IPS-18a (cell line): ENCODE data around the gene C5.

ENCODE experiments used
- H3K27ac ChIP-seq: one replicate; pipeline ENCODE4 v1.5.1; 2013; ENCODE audit warnings: low read length
- H3K27me3 ChIP-seq: one replicate; pipeline ENCODE4 v1.6.1; 2013; ENCODE audit warnings: mild to moderate bottlenecking, low read length; ENCODE audit not compliant: control insufficient read depth, insufficient read depth
- H3K36me3 ChIP-seq: one replicate; pipeline ENCODE4 v1.6.1; 2013; ENCODE audit warnings: low read depth, low read length; ENCODE audit not compliant: control insufficient read depth
- H3K4me1 ChIP-seq: one replicate; pipeline ENCODE4 v1.6.1; 2013; ENCODE audit warnings: low read depth, low read length; ENCODE audit not compliant: control insufficient read depth
- H3K4me3 ChIP-seq: one replicate; pipeline ENCODE4 v1.5.1; 2013; ENCODE audit warnings: low read length
- H3K9ac ChIP-seq: one replicate; pipeline ENCODE4 v1.6.1; 2013; ENCODE audit warnings: mild to moderate bottlenecking, low read length, moderate library complexity
- H3K9me3 ChIP-seq: one replicate; pipeline ENCODE4 v1.6.1; 2013; ENCODE audit warnings: low read depth, low read length; ENCODE audit not compliant: control insufficient read depth

Gene C5

DNA sequence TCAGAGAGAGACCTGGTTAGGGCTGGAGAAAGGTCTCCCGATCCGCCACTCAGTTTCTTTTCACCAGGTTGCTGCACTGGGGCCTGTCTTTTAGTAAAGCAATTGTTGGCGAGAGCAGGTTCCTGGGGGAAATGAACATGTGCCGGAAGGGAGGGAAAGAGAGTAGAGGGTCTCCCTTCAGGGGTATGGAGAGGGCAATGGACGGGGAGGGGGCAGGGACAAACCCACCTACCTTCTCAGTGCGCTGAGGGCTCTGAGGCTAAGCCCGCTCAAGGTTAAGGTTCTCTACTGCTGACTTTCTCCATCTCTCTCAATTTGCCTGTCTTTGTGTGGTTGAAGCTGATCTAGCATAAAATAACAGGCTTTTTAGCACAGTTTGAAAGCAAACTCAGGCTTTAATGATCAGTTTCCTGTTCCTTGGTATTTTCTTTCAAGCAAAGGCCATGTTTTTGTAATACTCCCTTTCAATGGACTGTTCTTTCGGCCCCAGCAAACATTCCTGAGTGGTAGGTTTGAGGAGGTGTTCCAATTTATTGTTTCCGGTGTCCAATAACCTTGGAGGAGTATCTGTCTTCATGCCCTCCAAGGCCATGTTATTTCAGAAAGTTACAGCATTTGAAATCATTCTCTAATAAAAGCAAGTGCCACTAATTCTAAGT is 98.0 kb downstream of the C5 start:
- Histone ChIP-seq H3K9me3 (no peaks in the 10 kb centered on the region), H3K36me3 (no peaks in the 10 kb centered on the region), H3K4me1 (no peaks in the 10 kb centered on the region), H3K27ac (no peak overlapping the region), H3K9ac (no peak overlapping the region), H3K4me3 (no peak overlapping the region), H3K27me3 (no peaks in the 10 kb centered on the region)

GRCh38 chr9:120950421-120951388 is 99.4 kb downstream of the C5 start:
- H3K9me3 ChIP-seq, result no peaks in the 10 kb centered on the region

GRCh38 chr9:120949290-120949689 is 100.8 kb downstream of the C5 start:
- Histone ChIP-seq H3K9ac (no peak overlapping the region), H3K4me1 (peaks cover 5% of the 10 kb centered on the region), H3K9me3 (no peaks in the 10 kb centered on the region), H3K27me3 (no peaks in the 10 kb centered on the region), H3K4me3 (no peak overlapping the region), H3K27ac (no peak overlapping the region), H3K36me3 (no peaks in the 10 kb centered on the region)

More at GRCh38 chr9:120950421-120951388, 99.4 kb downstream of the C5 start:
- H3K9ac ChIP-seq, result no peak overlapping the region
- no peak overlapping the region for H3K27ac ChIP-seq
- no peaks in the 10 kb centered on the region for H3K36me3 ChIP-seq
- H3K4me1 ChIP-seq, result no peaks in the 10 kb centered on the region
- no peaks in the 10 kb centered on the region for H3K27me3 ChIP-seq
- H3K4me3 ChIP-seq, result no peak overlapping the region

DNA sequence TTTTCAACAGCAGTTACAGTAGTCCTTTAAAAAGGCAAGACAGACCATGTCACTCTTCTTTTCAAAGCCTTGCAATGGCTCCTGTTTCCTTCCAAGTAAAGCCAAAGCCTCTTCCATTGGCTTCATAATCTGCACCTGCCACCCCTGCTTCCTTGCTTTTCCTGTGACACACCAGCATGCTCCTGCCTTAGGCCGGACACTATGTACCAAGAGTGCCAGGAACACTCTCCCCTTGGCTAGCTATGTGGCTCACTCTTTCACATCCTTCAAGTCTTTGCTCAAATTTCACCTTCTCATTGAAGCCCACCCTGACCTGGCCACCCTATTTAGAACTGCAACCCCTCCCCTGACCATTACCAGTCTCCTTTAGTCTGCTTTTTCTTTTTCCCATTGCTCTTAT is 101.3 kb downstream of the C5 start:
- no peaks in the 10 kb centered on the region for H3K9me3 ChIP-seq
- H3K4me1 ChIP-seq, result peaks cover 10% of the 10 kb centered on the region
- no peaks in the 10 kb centered on the region for H3K36me3 ChIP-seq
- no peak overlapping the region for H3K9ac ChIP-seq
- no peak overlapping the region for H3K27ac ChIP-seq
- no peak overlapping the region for H3K4me3 ChIP-seq
- H3K27me3 ChIP-seq, result no peaks in the 10 kb centered on the region

- Histone ChIP-seq H3K4me1 (peaks cover 21% of the 10 kb centered on the region), H3K9ac (no peak overlapping the region), H3K36me3 (no peaks in the 10 kb centered on the region), H3K9me3 (no peaks in the 10 kb centered on the region), H3K27me3 (no peaks in the 10 kb centered on the region), H3K27ac (no peak overlapping the region), H3K4me3 (no peak overlapping the region)
Measured at GRCh38 chr9:120947222-120947621, 102.9 kb downstream of the C5 start.

DNA sequence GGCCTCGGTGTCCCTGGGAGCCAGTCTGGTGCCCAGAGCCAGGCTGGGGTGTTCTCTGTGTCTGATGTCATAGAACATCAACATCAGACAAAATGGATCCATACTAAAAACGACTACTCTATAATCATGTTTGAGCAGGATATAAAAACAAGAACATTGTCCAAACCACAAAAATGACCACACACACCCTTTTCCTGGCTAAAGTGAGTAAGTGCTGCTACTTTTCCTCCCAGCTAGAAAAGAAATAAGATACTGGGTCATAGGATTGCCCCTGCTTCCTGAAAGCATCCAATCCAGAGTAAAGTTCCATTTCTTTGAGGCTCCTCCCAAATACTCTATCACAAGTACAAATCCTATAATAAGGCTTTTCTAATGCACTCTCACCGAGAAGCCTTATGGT is 103.8 kb downstream of the C5 start:
- no peaks in the 10 kb centered on the region for H3K9me3 ChIP-seq
- peaks cover 25% of the 10 kb centered on the region for H3K4me1 ChIP-seq
- H3K9ac ChIP-seq, result no peak overlapping the region
- H3K4me3 ChIP-seq, result no peak overlapping the region
- H3K36me3 ChIP-seq, result no peaks in the 10 kb centered on the region
- no peaks in the 10 kb centered on the region for H3K27me3 ChIP-seq
- H3K27ac ChIP-seq, result no peak overlapping the region

DNA sequence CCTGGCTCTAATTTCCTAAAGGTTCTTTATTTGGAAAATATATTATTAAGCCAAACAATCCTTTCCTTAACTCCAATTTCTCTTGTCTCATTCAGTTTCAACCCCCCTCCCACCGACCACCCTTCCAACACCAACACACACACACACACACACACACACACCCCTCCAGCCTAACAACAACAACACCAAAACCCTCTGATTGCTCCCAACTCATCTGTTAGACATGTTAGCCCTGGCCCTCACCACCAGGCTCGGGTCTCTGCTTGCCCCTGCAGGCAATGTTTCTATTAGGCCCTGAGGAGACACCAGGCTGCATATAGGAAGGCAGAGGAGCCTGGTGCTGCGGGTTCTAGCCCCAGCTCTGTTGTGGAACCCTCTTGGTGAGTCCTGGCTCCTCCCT is 105.1 kb downstream of the C5 start:
- Histone ChIP-seq H3K9me3 (no peaks in the 10 kb centered on the region), H3K36me3 (no peaks in the 10 kb centered on the region), H3K27me3 (no peaks in the 10 kb centered on the region), H3K4me3 (no peak overlapping the region), H3K4me1 (peaks cover 28% of the 10 kb centered on the region), H3K9ac (no peak overlapping the region), H3K27ac (no peak overlapping the region)

GRCh38 chr9:120944434-120944843 is 105.6 kb downstream of the C5 start:
- H3K27me3 ChIP-seq, result no peaks in the 10 kb centered on the region
- H3K4me3 ChIP-seq, result no peak overlapping the region
- no peaks in the 10 kb centered on the region for H3K36me3 ChIP-seq
- no peak overlapping the region for H3K27ac ChIP-seq
- H3K9ac ChIP-seq, result no peak overlapping the region
- H3K4me1 ChIP-seq, result peaks cover 28% of the 10 kb centered on the region
- H3K9me3 ChIP-seq, result no peaks in the 10 kb centered on the region

GRCh38 chr9:120942186-120943001 is 107.7 kb downstream of the C5 start:
- Histone ChIP-seq H3K9ac (no peak overlapping the region), H3K36me3 (no peaks in the 10 kb centered on the region), H3K4me3 (no peak overlapping the region), H3K27me3 (no peaks in the 10 kb centered on the region), H3K9me3 (no peaks in the 10 kb centered on the region), H3K4me1 (peaks cover 28% of the 10 kb centered on the region), H3K27ac (no peak overlapping the region)

GRCh38 chr9:120941046-120941770 is 108.9 kb downstream of the C5 start:
- no peaks in the 10 kb centered on the region for H3K27me3 ChIP-seq
- no peak overlapping the region for H3K27ac ChIP-seq
- H3K4me1 ChIP-seq, result peaks cover 28% of the 10 kb centered on the region
- H3K4me3 ChIP-seq, result no peak overlapping the region
- no peak overlapping the region for H3K9ac ChIP-seq
- no peaks in the 10 kb centered on the region for H3K9me3 ChIP-seq
- no peaks in the 10 kb centered on the region for H3K36me3 ChIP-seq

- Histone ChIP-seq H3K4me3 (no peak overlapping the region), H3K4me1 (peaks cover 28% of the 10 kb centered on the region), H3K27me3 (no peaks in the 10 kb centered on the region), H3K9ac (no peak overlapping the region), H3K9me3 (no peaks in the 10 kb centered on the region), H3K36me3 (no peaks in the 10 kb centered on the region), H3K27ac (no peak overlapping the region)
Measured at GRCh38 chr9:120940573-120940972, 109.5 kb downstream of the C5 start.
